Smooth muscle cell of the brain vasculature (primary cell): Measurements from ENCODE around the gene FOXO6.

Source experiments
- DNase-seq: peaks from one replicate; pipeline ENCODE4 v3.0.0-alpha.2; 2012; ENCODE audit warnings: low read depth, low spot score

FOXO6 gene

GRCh38 chr1:41400225-41400624 is 39.0 kb downstream of the FOXO6 start:
- no peak for DNase-seq

- DNase-seq: no peak
Measured at GRCh38 chr1:41401899-41402298, 40.7 kb downstream of the FOXO6 start.

- DNase-seq: no peak
Measured at GRCh38 chr1:41404308-41404761, 43.1 kb downstream of the FOXO6 start.

GRCh38 chr1:41407664-41408252 is 46.5 kb downstream of the FOXO6 start:
- no peak for DNase-seq

GRCh38 chr1:41408691-41409090 is 47.5 kb downstream of the FOXO6 start:
- DNase-seq: no peak

- DNase-seq: no peak
Measured at GRCh38 chr1:41409825-41410224, 48.6 kb downstream of the FOXO6 start.

GRCh38 chr1:41410462-41410861 is 49.2 kb downstream of the FOXO6 start:
- no peak for DNase-seq

GRCh38 chr1:41411229-41411628 is 50.0 kb downstream of the FOXO6 start:
- DNase-seq: no peak

- no peak for DNase-seq
Measured at GRCh38 chr1:41412748-41413147, 51.5 kb downstream of the FOXO6 start.

GRCh38 chr1:41413748-41414281 is 52.6 kb downstream of the FOXO6 start:
- no peak for DNase-seq

GRCh38 chr1:41414296-41414695 is 53.1 kb downstream of the FOXO6 start:
- DNase-seq: no peak

- no peak for DNase-seq
Measured at GRCh38 chr1:41414716-41415306, 53.6 kb downstream of the FOXO6 start.

GRCh38 chr1:41416081-41416480 is 54.8 kb downstream of the FOXO6 start:
- DNase-seq: no peak

GRCh38 chr1:41416552-41417334 is 55.5 kb downstream of the FOXO6 start:
- DNase-seq: no peak

GRCh38 chr1:41417335-41417682 is 56.1 kb downstream of the FOXO6 start:
- DNase-seq: no peak

- no peak for DNase-seq
Measured at GRCh38 chr1:41417746-41418145, 56.5 kb downstream of the FOXO6 start.

GRCh38 chr1:41418857-41419583 is 57.8 kb downstream of the FOXO6 start:
- peak; percentile 40 for DNase-seq

GRCh38 chr1:41419584-41420295 is 58.5 kb downstream of the FOXO6 start:
- no peak for DNase-seq

- no peak for DNase-seq
Measured at GRCh38 chr1:41420351-41420750, 59.1 kb downstream of the FOXO6 start.

- DNase-seq: no peak
Measured at GRCh38 chr1:41420860-41421259, 59.6 kb downstream of the FOXO6 start.

GRCh38 chr1:41422306-41422705 is 61.1 kb downstream of the FOXO6 start:
- no peak for DNase-seq
